Measurements from ENCODE around the gene HYAL2.
A peak's percentile ranks its signal among the peaks of the same experiment; 100 is the strongest.

HYAL2 gene

DNA sequence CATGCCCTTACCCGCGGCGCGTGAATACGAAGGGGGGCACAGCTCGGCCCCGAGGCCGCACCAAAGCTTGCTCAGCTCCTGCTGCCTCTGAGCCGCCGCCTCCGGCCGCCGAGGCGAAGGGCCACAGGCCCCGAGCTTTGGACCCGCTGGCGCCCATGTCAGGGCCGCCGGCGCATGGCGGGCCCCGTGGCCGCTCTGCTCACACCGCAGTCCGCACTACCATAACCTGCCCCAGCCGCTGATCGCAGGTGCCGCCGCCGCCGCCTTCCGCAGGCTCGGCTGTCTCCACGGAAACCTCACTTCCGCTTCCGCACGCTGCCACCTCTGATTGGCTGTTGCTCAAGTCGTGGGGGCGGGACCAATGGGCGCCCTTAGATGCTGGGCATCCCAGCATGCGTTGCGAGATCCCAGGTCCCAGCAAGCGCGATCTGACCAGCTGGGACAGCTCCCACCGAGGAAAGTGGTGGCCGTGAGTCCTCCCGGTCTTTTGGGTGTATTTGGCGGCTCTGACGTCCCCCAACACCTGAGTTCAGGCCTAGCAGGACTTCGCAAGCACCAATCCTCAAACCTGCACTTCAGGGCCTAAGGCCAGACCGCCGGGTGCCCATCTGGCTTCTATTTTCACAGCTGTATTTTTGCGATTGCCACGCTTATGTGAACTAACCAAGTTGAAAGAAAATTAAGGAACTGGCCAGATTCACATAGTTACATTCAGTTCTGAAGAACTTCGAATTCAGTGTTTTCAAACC is 5.6 kb upstream of the HYAL2 start, which contains the start of gene TUSC2:
TSS of gene TUSC2 (minus strand) at position 281 of the 749 bp plus-strand sequence. CDS start at position 157, 124 bp downstream.
- TF ChIP-seq, protein P1, sequence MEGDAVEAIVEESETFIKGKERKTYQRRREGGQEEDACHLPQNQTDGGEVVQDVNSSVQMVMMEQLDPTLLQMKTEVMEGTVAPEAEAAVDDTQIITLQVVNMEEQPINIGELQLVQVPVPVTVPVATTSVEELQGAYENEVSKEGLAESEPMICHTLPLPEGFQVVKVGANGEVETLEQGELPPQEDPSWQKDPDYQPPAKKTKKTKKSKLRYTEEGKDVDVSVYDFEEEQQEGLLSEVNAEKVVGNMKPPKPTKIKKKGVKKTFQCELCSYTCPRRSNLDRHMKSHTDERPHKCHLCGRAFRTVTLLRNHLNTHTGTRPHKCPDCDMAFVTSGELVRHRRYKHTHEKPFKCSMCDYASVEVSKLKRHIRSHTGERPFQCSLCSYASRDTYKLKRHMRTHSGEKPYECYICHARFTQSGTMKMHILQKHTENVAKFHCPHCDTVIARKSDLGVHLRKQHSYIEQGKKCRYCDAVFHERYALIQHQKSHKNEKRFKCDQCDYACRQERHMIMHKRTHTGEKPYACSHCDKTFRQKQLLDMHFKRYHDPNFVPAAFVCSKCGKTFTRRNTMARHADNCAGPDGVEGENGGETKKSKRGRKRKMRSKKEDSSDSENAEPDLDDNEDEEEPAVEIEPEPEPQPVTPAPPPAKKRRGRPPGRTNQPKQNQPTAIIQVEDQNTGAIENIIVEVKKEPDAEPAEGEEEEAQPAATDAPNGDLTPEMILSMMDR (IDR thresholded peaks at IDR 0.05), result no peak
- Histone ChIP-seq H3K36me3 (ENCODE audit: control insufficient read depth, insufficient read depth, low read length) (no peaks in the 10 kb centered on the region), H3K79me2 (peaks cover 12% of the 10 kb centered on the region), H3K4me1 (peaks cover 15% of the 10 kb centered on the region), H3K27ac (peak within 1 kb of the TSS; percentile 75), H3K4me2 (ENCODE audit: low read length) (peak within 1 kb of the TSS; percentile 90), H3K9me3 (ENCODE audit: control insufficient read depth, low read length) (no peaks in the 10 kb centered on the region), H2AFZ (peak within 1 kb of the TSS; percentile 87), H3K4me3 (ENCODE audit: low read depth, low read length) (peak within 1 kb of the TSS; percentile 84), H3K9ac (peak within 1 kb of the TSS; percentile 95), H3K27me3 (ENCODE audit: control insufficient read depth, insufficient read depth, low read length) (no peaks in the 10 kb centered on the region)

- Histone ChIP-seq H3K27me3 (ENCODE audit: control insufficient read depth, insufficient read depth, low read length) (no peaks in the 10 kb centered on the region), H3K4me1 (peaks cover 16% of the 10 kb centered on the region), H2AFZ (no peak overlapping the region), H3K9me3 (ENCODE audit: control insufficient read depth, low read length) (no peaks in the 10 kb centered on the region), H3K36me3 (ENCODE audit: control insufficient read depth, insufficient read depth, low read length) (no peaks in the 10 kb centered on the region), H3K79me2 (peaks cover 12% of the 10 kb centered on the region), H3K27ac (no peak overlapping the region), H3K9ac (peak overlapping the region; percentile 95), H3K4me3 (ENCODE audit: low read depth, low read length) (peak overlapping the region; percentile 84), H3K4me2 (ENCODE audit: low read length) (peak overlapping the region; percentile 90)
- TF ChIP-seq, protein P1 (IDR thresholded peaks at IDR 0.05), result no peak
Measured at GRCh38 chr3:50327129-50327528, 4.6 kb upstream of the HYAL2 start.

DNA sequence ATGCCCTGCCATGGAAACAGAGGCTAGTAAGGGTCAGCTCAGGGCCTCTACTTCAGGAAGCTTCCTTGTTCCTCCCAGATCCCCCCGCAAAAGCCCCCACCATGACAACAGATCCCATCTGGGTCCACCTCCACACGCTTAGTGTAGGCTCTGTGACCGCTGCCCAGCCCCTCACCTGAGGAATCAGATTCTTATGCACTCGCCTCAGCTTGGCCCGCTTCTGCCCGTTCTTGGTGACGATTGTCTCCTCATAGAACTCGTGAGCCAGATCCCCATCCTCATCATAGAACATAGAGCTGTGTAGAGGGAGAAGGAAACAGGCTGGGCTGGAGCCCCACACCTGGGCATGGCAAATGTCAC is 3.6 kb upstream of the HYAL2 start:
- TF ChIP-seq, protein P1 (IDR thresholded peaks at IDR 0.05), result no peak
- no peak overlapping the region for H3K9ac ChIP-seq
- H3K4me1 ChIP-seq, result peaks cover 21% of the 10 kb centered on the region
- H3K4me3 ChIP-seq (ENCODE audit: low read depth, low read length), result no peak overlapping the region
- no peaks in the 10 kb centered on the region for H3K36me3 ChIP-seq (ENCODE audit: control insufficient read depth, insufficient read depth, low read length)
- no peaks in the 10 kb centered on the region for H3K27me3 ChIP-seq (ENCODE audit: control insufficient read depth, insufficient read depth, low read length)
- no peak overlapping the region for H3K4me2 ChIP-seq (ENCODE audit: low read length)
- no peaks in the 10 kb centered on the region for H3K9me3 ChIP-seq (ENCODE audit: control insufficient read depth, low read length)
- H3K27ac ChIP-seq, result no peak overlapping the region
- peaks cover 12% of the 10 kb centered on the region for H3K79me2 ChIP-seq
- no peak overlapping the region for H2AFZ ChIP-seq

- Histone ChIP-seq H3K79me2 (peaks cover 12% of the 10 kb centered on the region), H3K27ac (no peak overlapping the region), H3K36me3 (ENCODE audit: control insufficient read depth, insufficient read depth, low read length) (no peaks in the 10 kb centered on the region), H3K4me3 (ENCODE audit: low read depth, low read length) (no peak overlapping the region), H3K9me3 (ENCODE audit: control insufficient read depth, low read length) (no peaks in the 10 kb centered on the region), H2AFZ (no peak overlapping the region), H3K4me1 (peaks cover 21% of the 10 kb centered on the region), H3K4me2 (ENCODE audit: low read length) (no peak overlapping the region), H3K9ac (no peak overlapping the region), H3K27me3 (ENCODE audit: control insufficient read depth, insufficient read depth, low read length) (no peaks in the 10 kb centered on the region)
- TF ChIP-seq, protein P1 (IDR thresholded peaks at IDR 0.05), result no peak
Measured at GRCh38 chr3:50325497-50326181, 3.1 kb upstream of the HYAL2 start.

Measured in parathyroid adenoma (tissue), 2 donors.